GM21723 (cell line): Measurements from ENCODE around the gene NCAPG2.
A peak's percentile ranks its signal among the peaks of the same experiment; 100 is the strongest.
"Not testable (repeated sequence)": the region's sequence is repeated elsewhere in the genome, so short reads cannot be mapped to it uniquely, and the experiment has no call there.

Experiments used
- ATAC-seq: cut with Tn5 transposase; IDR thresholded peaks from one replicate; pipeline ENCODE4 v1.9.1; 2021; ENCODE audit warnings: mild to moderate bottlenecking, moderate library complexity; ENCODE audit not compliant: unreplicated experiment

Gene NCAPG2

DNA sequence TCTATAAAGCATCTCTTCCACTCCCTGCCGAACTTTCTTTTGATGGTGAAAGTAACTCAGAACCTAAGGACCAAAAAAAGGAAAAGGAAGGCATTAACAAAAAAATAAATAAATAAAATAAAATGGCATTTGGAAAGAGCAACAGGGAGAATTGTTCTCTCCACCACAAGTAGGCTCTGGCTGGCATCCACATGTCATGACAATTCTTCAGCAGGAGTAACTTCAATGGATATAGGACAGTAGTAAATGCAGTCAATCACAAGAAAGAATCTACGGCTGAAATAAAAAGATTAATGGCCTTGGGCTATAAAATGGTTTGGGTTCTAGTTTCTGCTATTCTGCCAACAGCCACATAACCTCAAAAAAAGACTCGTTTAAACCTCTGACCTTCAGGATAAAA, 23.9 kb downstream of the NCAPG2 start:
- no peak for ATAC-seq

DNA sequence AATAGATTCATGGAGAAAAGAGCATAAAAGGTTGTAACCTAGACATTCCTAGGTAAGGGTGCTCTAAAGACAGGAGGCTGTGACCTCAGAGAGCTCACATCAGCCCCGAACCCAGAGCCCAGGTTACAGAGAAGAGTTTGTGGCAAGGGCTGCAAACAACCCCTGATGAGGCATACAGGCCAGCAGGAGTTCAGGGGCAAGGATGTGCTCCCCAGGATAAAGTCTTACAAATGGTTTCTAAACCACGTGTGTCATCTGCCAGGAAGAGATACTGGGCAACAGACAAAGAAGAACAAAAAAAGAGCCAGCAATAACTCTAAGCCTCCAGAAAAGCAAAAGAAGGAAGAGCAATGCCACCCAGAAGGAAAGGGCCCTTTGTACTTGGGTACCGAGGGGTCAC, 27.7 kb downstream of the NCAPG2 start:
- ATAC-seq, result no peak

DNA sequence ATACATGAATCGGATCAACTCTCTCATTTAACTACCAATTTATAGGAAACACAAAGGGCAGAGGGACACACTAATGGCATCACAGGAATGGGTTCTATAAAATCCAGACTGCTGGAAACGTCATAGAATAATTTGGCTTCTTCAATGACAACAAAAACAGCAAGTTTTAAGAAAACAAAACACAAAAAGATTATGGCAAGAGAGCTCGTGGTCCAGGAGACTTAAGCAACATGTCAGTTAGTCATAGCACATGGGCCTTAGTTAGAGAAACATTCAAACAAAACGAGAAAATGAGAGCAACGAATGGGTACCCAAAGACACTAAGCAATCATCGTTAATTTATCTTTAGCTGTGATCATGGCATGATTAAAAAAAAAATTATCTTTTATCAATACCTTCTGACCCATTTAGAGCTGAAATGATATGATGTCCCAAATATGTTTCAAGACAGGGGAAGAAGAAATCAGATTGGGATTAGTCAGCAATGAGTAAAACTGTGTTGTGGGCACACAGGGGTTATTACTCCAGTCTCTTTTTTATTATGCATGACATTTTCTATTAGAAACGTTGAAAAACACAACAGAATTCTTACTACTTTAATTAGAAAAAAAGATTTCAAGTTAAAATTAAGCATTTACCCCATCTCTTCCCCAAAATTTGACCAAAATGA, 28.3 kb downstream of the NCAPG2 start:
- no peak for ATAC-seq

GRCh38 chr7:158672975-158673374, 31.6 kb downstream of the NCAPG2 start:
- ATAC-seq, result no peak

- not testable (repeated sequence) for ATAC-seq
These were observed 36.5 kb downstream of the NCAPG2 start for GRCh38 chr7:158668086-158668485.

GRCh38 chr7:158666966-158667678, 37.5 kb downstream of the NCAPG2 start:
- ATAC-seq, result not testable (repeated sequence)

GRCh38 chr7:158666401-158666800, 38.2 kb downstream of the NCAPG2 start:
- ATAC-seq, result no peak

DNA sequence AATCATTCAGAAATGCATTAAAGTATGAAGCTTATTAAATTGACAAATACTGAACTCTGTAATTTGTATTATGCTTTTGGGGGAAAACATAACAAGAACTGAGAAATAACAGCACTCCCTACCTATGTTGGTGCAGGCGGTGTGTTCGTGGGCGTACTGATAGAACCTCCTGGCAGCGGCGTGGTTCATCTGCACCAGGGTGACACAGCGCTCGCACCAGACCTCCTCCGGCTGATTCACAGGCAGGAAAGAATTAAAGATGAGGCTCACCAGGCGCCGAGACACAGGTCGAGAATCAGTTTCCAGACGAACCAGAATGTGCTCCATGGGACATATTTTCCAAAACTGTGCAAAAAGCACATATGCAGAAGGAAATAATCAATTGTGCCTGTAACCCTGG, 40.2 kb downstream of the NCAPG2 start:
- ATAC-seq, result no peak

GRCh38 chr7:158663428-158663741, 41.2 kb downstream of the NCAPG2 start:
- no peak for ATAC-seq

DNA sequence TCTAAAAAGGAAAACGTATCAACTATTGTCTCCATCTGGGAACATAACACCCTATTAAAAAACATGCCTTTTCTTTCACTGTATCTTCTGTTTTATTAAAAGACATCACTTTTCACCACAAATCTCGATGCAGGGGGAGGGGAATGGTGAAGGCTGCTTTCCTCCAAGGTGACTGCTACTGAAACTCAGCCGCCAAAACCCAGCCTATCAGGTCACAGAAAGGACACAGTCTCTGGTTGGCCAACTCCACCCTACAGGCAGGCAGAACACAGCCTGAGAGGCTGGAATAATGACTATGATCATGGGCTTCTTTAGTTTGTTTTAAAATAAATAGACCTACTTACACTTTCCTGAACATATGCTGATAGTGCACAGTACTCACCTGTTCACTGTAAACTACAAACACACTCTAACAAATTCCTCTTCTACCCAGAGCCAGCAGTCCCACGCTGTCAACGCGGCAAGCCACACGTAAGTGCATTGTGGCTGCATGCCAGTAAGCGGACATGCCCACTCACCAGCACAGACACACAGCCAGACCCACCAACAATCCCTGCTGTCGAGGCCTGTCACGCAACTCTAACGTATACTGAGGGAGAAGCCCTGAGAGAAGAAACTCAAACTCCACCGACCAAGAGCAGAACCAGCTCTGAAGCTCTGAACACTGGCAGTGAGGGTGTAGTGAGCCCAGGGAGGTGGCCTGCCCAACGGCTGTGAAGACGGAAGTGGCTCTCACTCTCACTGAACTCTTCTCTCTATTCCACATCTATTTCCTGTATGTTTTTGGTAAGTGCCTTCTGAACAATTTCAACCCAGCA, 41.8 kb downstream of the NCAPG2 start:
- ATAC-seq, result no peak

GRCh38 chr7:158658475-158658874, 46.1 kb downstream of the NCAPG2 start:
- ATAC-seq, result no peak

DNA sequence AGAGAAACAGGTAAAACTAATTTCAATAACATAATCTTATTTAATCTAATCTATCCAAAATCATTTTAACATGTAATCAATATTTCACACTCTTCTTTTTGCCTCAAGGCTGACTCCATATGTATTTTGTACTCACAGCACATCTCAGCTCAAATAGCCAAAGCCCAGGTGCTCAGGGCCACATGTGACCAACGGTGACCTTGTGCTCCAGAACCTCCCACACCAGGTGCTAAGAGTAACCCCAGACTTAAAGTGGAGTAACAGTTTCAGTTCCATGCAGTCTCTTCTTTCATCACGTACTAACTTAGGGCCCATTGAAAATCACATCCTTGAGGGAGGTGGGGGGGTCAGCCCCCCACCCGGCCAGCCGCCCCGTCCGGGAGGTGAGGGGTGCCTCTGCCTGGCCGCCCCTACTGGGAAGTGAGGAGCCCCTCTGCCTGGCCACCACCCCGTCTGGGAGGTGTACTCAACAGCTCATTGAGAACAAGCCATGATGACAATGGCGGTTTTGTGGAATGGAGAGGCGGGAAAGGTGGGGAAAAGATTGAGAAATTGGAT, 47.3 kb downstream of the NCAPG2 start:
- peak; percentile 50 for ATAC-seq

- peak; percentile 96 for ATAC-seq
These were observed 48.6 kb downstream of the NCAPG2 start for GRCh38 chr7:158655931-158656441.

DNA sequence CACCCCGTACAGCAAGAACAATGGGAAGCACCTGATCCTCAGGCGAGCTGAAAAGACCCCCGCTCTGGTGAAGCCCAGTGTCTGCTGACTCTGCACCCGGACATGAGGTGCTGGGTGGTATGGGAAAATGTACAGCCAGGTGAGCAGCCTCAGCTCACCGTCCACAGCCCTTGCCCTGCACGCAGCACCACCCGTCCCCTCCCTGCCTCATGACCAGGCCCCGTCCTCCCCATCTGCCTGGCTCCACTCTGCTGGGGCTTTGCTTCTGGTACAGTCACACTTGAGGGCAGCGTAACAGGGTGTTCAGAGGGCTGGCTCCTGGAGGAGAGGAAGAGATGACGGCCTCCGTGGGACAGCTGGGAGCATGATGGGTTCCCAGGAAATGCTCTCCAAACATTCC, 49.1 kb downstream of the NCAPG2 start:
- no peak for ATAC-seq

DNA sequence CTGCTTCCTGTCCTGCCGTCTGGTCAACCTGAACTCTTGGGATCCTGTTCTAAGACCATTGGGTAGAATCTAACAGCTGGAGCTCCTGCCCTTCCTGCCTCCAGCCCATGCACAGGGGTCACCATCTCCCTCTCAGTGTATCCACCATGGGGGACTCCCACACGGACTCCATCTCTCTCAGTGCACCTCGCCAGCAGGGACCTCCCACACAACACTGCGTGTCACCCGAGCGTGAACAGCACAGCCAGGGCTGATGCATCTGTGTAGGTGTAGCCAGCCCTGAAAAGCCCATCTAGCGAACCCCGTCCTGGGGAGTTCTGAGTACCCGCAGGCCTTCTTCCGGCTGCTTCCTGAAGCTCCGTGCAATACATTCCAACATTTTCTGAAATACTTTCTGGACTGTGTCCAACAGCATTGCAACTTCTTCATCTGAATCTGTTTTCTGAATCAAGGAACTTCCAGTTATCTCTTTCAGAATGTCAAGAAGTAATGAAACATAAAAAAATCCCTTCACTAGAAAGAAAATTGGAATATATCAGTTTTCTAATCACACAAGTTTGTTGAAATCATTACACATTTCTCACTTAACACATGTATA, 52.5 kb downstream of the NCAPG2 start:
- no peak for ATAC-seq

DNA sequence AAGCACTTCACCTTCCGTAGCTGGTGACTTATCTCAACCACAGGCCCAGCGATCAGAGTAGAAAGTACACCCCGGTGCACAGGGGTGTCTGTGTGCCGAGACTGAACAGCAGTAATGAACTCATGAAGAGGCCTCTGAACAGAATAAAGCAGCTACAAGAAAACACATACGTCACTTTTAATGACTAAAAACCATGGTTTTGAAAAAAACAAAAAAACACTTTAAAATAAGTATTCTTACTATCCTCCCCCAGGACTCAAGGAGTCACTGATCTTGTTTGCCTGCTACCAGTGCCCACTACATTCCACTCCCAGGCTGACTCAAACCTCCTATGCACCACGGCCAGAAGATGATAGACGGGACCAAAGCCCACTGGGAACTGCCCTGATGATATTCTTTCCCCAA, 53.8 kb downstream of the NCAPG2 start:
- no peak for ATAC-seq

GRCh38 chr7:158649279-158649678, 55.3 kb downstream of the NCAPG2 start:
- no peak for ATAC-seq

GRCh38 chr7:158648787-158649186, 55.8 kb downstream of the NCAPG2 start:
- no peak for ATAC-seq

- no peak for ATAC-seq
These were observed 56.4 kb downstream of the NCAPG2 start for GRCh38 chr7:158648168-158648567.

DNA sequence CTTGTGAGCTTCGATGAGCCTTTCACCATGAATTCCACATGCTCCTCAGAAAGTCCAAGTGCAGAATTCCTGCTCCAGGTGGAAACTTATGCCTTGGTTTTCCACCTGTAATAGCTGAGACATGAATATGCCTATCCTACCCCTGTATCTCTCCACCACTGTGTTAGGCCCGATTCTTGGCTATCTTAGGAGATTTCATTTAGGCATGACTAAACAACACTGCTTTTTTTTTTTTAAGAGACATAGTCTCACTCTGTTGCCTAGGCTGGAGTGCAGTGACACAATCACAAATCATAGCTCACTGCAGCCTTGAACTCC, 57.2 kb downstream of the NCAPG2 start:
- no peak for ATAC-seq

DNA sequence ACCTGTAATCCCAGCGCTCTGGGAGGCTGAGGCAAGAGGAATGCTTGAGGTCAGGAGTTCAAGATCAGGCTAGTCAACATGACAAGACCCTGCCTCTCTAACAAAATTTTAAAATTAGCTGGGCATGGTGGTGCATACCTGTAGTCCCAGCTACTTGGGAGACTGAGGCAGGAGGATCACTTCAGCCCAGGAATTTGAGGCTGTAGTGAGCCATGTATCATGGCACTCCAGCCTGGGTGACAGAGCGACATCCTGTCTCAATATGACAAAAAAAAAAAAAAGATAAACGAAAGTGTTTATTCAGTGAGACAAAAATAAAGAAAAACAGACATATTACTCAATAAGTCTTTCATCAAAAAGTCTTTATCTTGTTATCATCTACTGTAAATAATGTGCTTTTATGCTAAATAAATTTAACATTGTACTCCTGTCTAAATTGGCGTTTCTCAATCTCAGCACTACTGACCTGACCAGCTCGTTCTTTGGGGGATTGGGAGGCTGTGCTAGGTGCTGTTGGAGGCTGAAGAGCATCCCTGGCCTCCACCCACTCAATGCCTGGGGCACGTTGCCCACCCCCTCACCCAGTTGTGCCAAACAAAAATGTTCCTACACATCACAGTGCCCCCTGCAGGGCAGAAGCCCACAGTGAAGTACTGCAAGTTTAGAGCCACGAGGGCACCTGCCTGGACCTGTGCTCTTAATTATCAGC, 57.7 kb downstream of the NCAPG2 start:
- ATAC-seq, result no peak
